PC-3 (cell line): Measurements from ENCODE around the gene ACTR2. TPM values are rescaled to one million over a fixed set of nuclear protein-coding genes. Genes with fewer than 3 reads are reported as not detected.

Experiments used
- ATAC-seq: fragments of 200-7000 bp; cut with Tn5 transposase; 2 replicates; pipeline ENCODE4 v1.9.1; 2020; ENCODE audit warnings: mild to moderate bottlenecking, moderate library complexity
- BruUV-seq: library from RNA; stranded (reverse); fragments of 400-500 nt; replicated peaks from 2 replicates; lab custom pipeline; 2021; lab: Mats Ljungman, UMichigan
- CTCF ChIA-PET: fragments of 300-600 bp; sonication (Branson Sonifier 250); formaldehyde crosslinking; loops from one replicate; lab custom pipeline; 2022; ENCODE audit warnings: antibody characterized with exemption; lab: Charles Lee
- POLR2A ChIA-PET: fragments of 300-600 bp; sonication (Branson Sonifier 250); formaldehyde crosslinking; loops from one replicate; lab custom pipeline; 2022; ENCODE audit warnings: antibody characterized with exemption; ENCODE audit not compliant: unreplicated experiment; lab: Charles Lee
- DNase-seq: peaks from one replicate; pipeline ENCODE4 v3.0.0-alpha.2; 2015
- H2AFZ ChIP-seq: fragments of 300-600 bp; sonication (generic); 2 replicates; pipeline ENCODE4 v1.6.0; 2016; ENCODE audit warnings: antibody characterized with exemption, low read length
- H3F3A ChIP-seq: fragments of 300-600 bp; sonication (generic); one replicate; pipeline ENCODE4 v1.6.0; 2017; ENCODE audit warnings: antibody characterized with exemption, low read length, control low read depth, mild to moderate bottlenecking; ENCODE audit not compliant: unreplicated experiment
- H3K27ac ChIP-seq: fragments of 300-600 bp; sonication (generic); 2 replicates; pipeline ENCODE4 v1.5.1; 2016; ENCODE audit warnings: mild to moderate bottlenecking, low read length
- H3K27me3 ChIP-seq: fragments of 300-600 bp; sonication (generic); 2 replicates; pipeline ENCODE4 v1.6.1; 2016; ENCODE audit warnings: low read length, mixed read lengths
- H3K36me3 ChIP-seq: fragments of 300-600 bp; sonication (generic); 2 replicates; pipeline ENCODE4 v1.6.1; 2016; ENCODE audit warnings: low read depth, mixed run types, low read length, mixed read lengths
- H3K4me1 ChIP-seq: fragments of 300-600 bp; sonication (generic); 2 replicates; pipeline ENCODE4 v1.5.1; 2016; ENCODE audit warnings: low read length; ENCODE audit not compliant: insufficient read depth
- H3K4me2 ChIP-seq: fragments of 300-600 bp; sonication (generic); 2 replicates; pipeline ENCODE4 v1.6.0; 2016; ENCODE audit warnings: low read length
- H3K4me3 ChIP-seq: fragments of 300-600 bp; sonication (generic); 2 replicates; pipeline ENCODE4 v1.5.1; 2016; ENCODE audit warnings: mild to moderate bottlenecking, low read length, mixed read lengths
- H3K79me2 ChIP-seq: fragments of 300-600 bp; sonication (generic); 2 replicates; pipeline ENCODE4 v1.6.1; 2017; ENCODE audit warnings: low read length, mixed read lengths
- H3K9ac ChIP-seq: fragments of 300-600 bp; sonication (generic); 2 replicates; pipeline ENCODE4 v1.6.0; 2016; ENCODE audit warnings: mild to moderate bottlenecking, low read length
- H3K9me2 ChIP-seq: fragments of 300-600 bp; sonication (generic); replicated peaks from 2 replicates; pipeline ENCODE4 v1.6.1; 2016; ENCODE audit warnings: mixed run types, low read length, mixed read lengths
- H3K9me3 ChIP-seq: fragments of 300-600 bp; sonication (generic); 2 replicates; pipeline ENCODE4 v1.6.1; 2016; ENCODE audit warnings: low read length, mixed read lengths
- H4K20me1 ChIP-seq: fragments of 300-600 bp; sonication (generic); 2 replicates; pipeline ENCODE4 v1.6.1; 2016; ENCODE audit warnings: low read length, mixed read lengths
- EZH2 ChIP-seq: fragments of 300-600 bp; sonication (generic); IDR thresholded peaks from one replicate; pipeline ENCODE4 v1.6.1; 2017; ENCODE audit warnings: antibody characterized with exemption, mild to moderate bottlenecking, low read length; ENCODE audit not compliant: unreplicated experiment
- EZH2phosphoT487 ChIP-seq: fragments of 300-600 bp; sonication (generic); IDR thresholded peaks from 2 replicates; pipeline ENCODE4 v1.6.1; 2018; ENCODE audit warnings: mild to moderate bottlenecking, antibody characterized with exemption, low read length, borderline replicate concordance
- intact Hi-C: fragments of 100-400 bp; cut with micrococcal nuclease; formaldehyde crosslinking; loops from 2 replicates; pipeline ENCODE4 v1.9.0; 2023
- total RNA-seq: library from RNA; depleted of rRNA; stranded (reverse); fragments of >200 nt; gene quantifications from 2 replicates; pipeline ENCODE4 v1.2.3, GENCODE V29; 2014
- TF ChIP-seq, protein P1 (sequence below): fragments of 300-600 bp; sonication (generic); conservative IDR thresholded peaks from 2 replicates; pipeline ENCODE4 v1.5.1; 2017; ENCODE audit warnings: antibody characterized with exemption, low read depth, mild to moderate bottlenecking, low read length

ACTR2 gene
- total RNA-seq, 1 experiment from 2014 or later, result 56.7 TPM

DNA sequence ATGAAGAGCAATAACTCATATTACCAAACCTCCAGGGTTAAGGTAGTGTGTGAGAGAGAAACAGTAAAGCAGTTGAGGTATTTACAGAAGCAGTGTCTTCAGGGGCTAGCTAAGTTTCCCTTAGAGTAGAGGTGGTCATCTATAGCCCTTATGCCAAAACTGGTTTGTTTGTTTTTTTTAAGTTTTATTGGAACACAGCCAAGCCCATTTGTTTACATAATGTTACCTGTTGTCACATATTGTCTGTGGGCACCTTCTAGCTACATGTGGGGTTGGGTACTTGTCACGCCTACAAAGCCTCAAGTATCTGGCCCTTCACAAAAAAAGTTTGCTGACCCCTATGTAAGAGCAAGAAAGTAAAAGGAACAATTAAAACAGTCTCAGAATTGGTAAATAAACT, 39.4 kb downstream of the ACTR2 start:
- CTCF ChIA-PET, result no interaction called here
- ATAC-seq (no peak), DNase-seq (no peak)
- Histone ChIP-seq H3K79me2 (peaks cover 2% of the 10 kb centered on the region; the same call in 1 of the 2 replicates), H3K9me2 (no peaks in the 10 kb centered on the region), H3K27me3 (no peaks in the 10 kb centered on the region), H4K20me1 (no peaks in the 10 kb centered on the region), H3K36me3 (peaks cover 47% of the 10 kb centered on the region), H3F3A (no peaks in the 10 kb centered on the region), H2AFZ (no peak overlapping the region), H3K9ac (no peak overlapping the region), H3K4me1 (peaks cover 13% of the 10 kb centered on the region; the same call in 1 of the 2 replicates), H3K4me3 (no peak overlapping the region), H3K27ac (no peak overlapping the region), H3K9me3 (no peaks in the 10 kb centered on the region), H3K4me2 (no peak overlapping the region)
- no TSS peak for BruUV-seq
- intact Hi-C loops, result loop anchor here (10.0 kb wide), 1 partner anchor 202 kb away; no protein-coding TSS in a partner anchor
- POLR2A ChIA-PET, result no interaction called here
- TF ChIP-seq EZH2 (no peak), EZH2phosphoT487 (no peak)
- TF ChIP-seq, protein P1, sequence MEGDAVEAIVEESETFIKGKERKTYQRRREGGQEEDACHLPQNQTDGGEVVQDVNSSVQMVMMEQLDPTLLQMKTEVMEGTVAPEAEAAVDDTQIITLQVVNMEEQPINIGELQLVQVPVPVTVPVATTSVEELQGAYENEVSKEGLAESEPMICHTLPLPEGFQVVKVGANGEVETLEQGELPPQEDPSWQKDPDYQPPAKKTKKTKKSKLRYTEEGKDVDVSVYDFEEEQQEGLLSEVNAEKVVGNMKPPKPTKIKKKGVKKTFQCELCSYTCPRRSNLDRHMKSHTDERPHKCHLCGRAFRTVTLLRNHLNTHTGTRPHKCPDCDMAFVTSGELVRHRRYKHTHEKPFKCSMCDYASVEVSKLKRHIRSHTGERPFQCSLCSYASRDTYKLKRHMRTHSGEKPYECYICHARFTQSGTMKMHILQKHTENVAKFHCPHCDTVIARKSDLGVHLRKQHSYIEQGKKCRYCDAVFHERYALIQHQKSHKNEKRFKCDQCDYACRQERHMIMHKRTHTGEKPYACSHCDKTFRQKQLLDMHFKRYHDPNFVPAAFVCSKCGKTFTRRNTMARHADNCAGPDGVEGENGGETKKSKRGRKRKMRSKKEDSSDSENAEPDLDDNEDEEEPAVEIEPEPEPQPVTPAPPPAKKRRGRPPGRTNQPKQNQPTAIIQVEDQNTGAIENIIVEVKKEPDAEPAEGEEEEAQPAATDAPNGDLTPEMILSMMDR, result no peak

DNA sequence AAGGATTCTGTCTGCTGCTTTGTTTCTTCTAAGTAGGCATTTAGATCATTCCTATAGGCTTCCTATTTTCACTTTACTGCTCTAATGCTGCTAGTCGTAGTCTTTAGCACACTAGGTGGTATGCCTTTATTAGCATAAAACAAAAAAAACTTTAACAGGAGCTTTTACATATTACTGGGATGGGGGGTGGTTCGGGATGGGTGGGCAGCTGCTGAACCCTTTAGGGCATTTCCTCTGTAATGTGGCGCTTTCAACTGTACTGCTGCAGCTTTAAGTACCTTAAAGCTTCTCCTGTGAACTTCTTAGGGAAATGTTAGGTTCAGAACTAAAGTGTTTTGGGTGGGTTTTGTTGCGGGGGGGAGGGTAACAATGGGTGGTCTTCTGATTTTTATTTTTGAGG, 41.3 kb downstream of the ACTR2 start:
- Histone ChIP-seq H3K4me2 (no peak overlapping the region), H3K4me1 (no peaks in the 10 kb centered on the region), H3K27me3 (no peaks in the 10 kb centered on the region), H4K20me1 (no peaks in the 10 kb centered on the region), H3K9me3 (no peaks in the 10 kb centered on the region), H3K36me3 (peaks cover 51% of the 10 kb centered on the region), H2AFZ (no peak overlapping the region), H3K79me2 (no peaks in the 10 kb centered on the region), H3F3A (no peaks in the 10 kb centered on the region), H3K27ac (no peak overlapping the region), H3K9me2 (no peaks in the 10 kb centered on the region), H3K4me3 (no peak overlapping the region), H3K9ac (no peak overlapping the region)
- TF ChIP-seq EZH2phosphoT487 (no peak), EZH2 (no peak)
- TF ChIP-seq, protein P1, result no peak
- intact Hi-C loops, result loop anchor here (10.0 kb wide), 1 partner anchor 204 kb away; no protein-coding TSS in a partner anchor
- no peak for ATAC-seq
- CTCF ChIA-PET, result interaction anchor here (0.6 kb wide), 1 partner anchor 417 kb away, joined by 4 read pairs; no protein-coding TSS in a partner anchor
- no TSS peak for BruUV-seq
- DNase-seq, result no peak
- POLR2A ChIA-PET, result no interaction called here

DNA sequence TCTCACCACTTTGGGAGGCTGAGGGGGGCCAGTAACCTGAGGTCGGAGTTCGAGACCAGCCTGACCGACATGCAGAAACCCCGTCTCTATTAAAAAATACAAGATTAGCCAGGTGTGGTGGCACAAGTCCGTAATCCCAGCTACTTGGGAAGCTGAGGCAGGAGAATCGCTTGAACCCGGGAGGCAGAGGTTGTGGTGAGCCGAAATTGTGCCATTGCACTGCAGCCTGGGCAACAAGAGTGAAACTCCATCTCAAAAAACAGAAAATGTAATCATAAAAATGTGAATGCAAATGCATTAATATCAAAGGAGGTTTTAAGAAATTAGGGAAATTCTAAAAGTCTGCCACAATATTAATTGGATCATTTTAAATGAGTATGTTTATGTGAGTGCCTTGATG, 45.7 kb downstream of the ACTR2 start:
- no TSS peak for BruUV-seq
- H3K9me3 ChIP-seq, result no peaks in the 10 kb centered on the region
- no peak overlapping the region for H3K27ac ChIP-seq
- H3K9ac ChIP-seq, result no peak overlapping the region
- H3K9me2 ChIP-seq, result no peaks in the 10 kb centered on the region
- no peaks in the 10 kb centered on the region for H4K20me1 ChIP-seq
- H3K79me2 ChIP-seq, result no peaks in the 10 kb centered on the region
- H3K4me1 ChIP-seq, result no peaks in the 10 kb centered on the region; the same call in 1 of the 2 replicates
- POLR2A ChIA-PET, result no interaction called here
- H3K27me3 ChIP-seq, result no peaks in the 10 kb centered on the region
- TF ChIP-seq, protein P1, result no peak
- TF ChIP-seq EZH2phosphoT487, result no peak
- no peak for TF ChIP-seq EZH2
- H3K4me2 ChIP-seq, result no peak overlapping the region
- intact Hi-C loops, result no loop called here
- H3K36me3 ChIP-seq, result peaks cover 22% of the 10 kb centered on the region; the same call in 1 of the 2 replicates
- H3K4me3 ChIP-seq, result no peak overlapping the region
- DNase-seq, result no peak
- H2AFZ ChIP-seq, result no peak overlapping the region
- CTCF ChIA-PET, result no interaction called here
- ATAC-seq, result no peak
- H3F3A ChIP-seq, result no peaks in the 10 kb centered on the region
